ENCODE data around the gene TPX2. TPM values are rescaled to one million over a fixed set of nuclear protein-coding genes. Genes with fewer than 3 reads are reported as not detected.
"Not testable (repeated sequence)": the region's sequence is repeated elsewhere in the genome, so short reads cannot be mapped to it uniquely, and the experiment has no call there.

The TPX2 gene
- total RNA-seq, 1 experiment from 2014 or later: 128 TPM

DNA sequence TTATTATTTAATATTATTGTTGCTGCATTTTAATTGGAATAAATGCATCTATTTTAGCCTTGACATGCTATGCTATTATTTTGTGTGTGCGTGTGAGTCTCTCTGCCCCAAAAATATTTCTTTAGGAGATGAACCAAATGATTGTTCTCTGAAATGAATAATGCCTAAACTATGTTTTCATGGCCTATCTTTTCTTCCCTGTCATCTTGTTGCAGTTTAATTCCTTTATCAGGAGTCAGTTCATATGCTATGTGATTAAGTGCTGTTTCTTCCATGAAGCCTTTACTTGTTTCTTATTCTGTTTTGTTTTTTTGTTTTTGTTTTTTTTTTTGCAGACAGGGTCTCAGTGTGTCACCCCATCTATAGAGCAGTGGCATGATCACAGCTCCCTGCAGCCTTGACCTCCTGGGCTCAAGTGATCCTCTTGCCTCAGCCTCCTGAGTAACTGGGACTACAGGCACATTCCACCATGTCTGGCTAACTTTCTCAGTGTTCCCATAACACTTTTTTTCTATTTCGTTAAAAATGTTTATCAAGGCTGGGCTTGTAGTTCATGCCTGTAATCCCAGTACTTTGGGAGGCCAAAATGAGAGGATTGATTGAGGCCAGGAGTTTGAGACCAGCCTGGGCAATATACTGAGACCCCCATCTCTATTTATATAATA lies 25.7 kb downstream of the TPX2 start:
- no peak for DNase-seq (ENCODE audit: low spot score)

DNA sequence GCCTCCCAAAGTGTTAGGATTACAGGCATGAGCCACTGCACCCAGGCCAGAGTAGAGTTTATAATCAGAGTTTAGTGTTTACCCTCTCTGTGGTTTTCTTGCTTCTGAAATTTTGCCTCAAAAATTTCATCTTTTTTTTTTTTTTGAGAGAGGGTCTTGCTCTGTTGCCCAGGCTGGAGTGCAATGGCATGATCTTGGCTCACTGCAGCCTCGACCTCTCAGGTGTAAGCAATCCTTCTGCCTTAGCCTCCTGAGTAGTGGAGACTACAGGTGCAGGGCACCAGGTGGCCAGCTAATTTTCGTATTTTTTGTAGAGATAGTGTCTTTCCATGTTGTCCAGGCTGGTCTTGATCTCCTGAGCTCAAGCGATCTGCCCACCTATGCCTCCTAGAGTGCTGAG lies 28.7 kb downstream of the TPX2 start:
- no peak for DNase-seq (ENCODE audit: low spot score)

DNA sequence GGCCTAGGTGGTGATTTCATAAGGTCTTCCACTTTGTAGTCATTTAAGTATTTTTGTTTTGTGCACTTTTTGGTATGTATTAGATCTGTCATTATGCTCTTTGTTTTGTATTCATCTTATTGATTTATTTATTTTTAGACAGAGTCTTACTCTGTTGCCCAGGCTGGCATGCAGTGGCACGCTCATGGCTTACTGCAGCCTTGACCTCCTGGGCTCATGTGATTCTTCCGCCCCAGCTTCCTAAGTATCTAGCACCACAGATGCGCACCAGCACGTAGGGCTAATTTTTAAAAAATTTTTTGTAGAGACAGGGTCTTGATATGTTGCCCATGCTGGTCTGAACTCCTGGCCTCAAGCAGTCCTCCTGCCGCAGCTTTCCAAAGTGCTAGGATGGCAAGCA lies 30.6 kb downstream of the TPX2 start:
- no peak for DNase-seq (ENCODE audit: low spot score)

DNA sequence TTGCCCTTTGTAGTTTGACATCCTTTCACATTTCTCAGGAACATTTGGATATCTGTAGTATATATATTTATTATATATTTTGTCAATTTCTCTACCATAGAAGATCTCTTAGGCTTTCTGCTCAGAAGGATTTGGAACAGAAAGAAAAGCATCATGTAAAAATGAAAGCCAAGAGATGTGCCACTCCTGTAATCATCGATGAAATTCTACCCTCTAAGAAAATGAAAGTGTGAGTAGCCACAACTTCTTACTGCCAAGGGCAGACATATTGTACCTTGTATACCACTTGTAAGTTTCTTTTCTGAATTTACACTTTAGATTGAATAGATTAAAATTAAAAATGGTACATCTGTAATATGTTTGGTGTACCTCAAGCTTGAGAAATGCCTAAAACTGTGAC lies 31.2 kb downstream of the TPX2 start:
- DNase-seq (ENCODE audit: low spot score): no peak

DNA sequence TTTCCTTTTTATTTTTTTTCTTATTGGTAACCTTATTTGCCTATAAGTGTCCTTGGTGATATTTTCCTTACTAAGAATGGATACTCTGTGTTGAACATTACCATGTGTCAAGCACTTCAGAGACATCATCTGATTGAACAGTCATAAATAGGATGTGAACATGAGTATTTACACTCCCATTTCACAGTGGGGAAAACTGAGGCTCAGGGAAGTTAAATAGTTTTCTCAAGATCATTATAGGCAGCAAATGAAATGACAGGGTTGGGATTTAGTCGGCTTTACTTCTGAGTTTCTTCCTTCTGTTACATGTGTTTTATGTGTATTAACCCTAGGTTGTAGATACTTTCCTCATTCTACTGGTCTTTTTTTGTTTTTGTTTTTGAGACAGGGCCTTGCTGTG lies 35.3 kb downstream of the TPX2 start:
- DNase-seq (ENCODE audit: low spot score): no peak

DNA sequence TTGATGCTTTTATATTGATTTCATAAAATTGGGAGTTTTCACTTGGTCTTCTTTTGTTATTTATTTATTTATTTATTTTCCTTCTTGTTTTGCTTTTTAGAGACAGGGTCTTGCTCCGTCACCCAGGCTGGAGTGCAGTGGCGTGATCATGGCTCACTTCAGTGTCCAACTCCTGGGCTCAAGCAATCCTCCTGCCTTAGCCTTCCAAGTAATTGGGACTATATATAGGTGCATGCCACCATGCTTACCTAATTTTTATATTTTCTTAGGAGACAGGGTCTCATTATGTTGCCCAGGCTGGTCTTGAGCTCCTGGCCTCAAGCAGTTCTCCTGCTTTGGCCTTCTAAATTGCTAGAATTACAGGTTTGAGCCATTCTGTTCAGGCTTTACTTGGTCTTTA lies 41.7 kb downstream of the TPX2 start:
- no peak for DNase-seq (ENCODE audit: low spot score)

DNA sequence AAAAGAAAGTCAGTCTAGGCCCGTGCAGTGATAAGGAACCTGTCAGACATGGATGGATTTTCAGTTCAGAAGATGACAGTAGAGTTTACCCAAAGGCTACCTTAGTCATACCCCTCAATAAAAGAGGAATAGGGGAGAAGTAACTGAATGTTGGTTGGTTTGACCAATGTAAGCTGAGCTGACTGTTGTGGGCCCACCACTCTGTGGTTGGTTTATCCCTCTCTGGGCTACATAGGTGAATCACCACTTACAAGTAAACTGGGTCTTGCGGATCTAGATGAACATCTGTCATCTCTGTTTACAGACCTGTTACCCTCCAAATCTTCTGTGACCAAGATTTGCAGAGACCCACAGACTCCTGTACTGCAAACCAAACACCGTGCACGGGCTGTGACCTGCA lies 42.9 kb downstream of the TPX2 start:
- DNase-seq (ENCODE audit: low spot score): no peak

DNA sequence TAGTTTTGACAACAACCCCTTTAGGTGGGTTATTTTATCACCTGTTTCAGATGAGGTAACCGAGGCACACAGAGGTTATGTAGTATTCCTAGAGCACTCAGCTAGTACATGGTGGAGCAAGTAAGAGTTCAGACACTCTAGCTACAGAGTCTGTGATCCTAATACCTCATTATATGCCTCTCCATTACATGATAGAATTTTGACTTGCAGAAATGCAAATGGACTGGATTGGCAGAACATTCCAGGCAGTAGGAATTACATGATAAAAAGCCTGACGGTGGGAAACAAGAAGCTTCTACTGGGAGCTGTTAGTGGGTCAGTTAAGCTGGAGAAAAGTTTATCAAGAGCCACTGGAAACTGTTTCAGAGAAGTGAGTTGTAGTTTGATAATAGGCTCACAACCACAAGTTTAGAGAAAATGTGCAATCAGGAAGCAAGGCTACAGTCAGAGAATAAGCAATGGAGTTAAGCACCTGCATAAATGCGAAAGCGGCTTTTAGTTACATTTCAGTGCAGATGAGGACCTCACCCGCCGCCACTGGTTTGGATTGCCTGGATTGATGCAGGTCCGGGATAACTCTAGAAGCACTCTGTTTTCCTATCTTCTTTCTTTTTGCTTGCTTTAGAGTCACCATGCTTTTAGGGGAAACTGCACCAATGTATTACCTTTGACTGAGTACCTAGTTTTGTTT lies 45.4 kb downstream of the TPX2 start:
- DNase-seq (ENCODE audit: low spot score): no peak

DNA sequence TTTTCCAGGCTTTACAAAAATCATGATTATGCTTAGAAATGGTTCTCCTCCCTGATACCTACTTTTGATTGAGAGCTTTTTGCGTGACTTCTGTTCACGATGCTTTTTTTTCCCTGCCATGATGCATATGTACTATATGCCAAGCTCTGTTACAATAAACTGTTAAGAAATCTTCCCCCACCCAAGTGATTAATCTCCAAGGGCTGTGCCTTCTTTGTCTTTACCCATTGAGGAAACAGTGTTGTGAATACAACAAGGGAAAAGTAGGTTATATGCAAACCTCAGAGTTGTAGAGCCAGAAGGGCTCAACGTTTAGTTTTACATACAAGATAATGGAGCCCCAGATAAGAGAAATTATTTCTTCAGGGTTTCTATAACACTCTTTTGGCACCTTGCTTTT lies 46.0 kb downstream of the TPX2 start:
- no peak for DNase-seq (ENCODE audit: low spot score)

DNA sequence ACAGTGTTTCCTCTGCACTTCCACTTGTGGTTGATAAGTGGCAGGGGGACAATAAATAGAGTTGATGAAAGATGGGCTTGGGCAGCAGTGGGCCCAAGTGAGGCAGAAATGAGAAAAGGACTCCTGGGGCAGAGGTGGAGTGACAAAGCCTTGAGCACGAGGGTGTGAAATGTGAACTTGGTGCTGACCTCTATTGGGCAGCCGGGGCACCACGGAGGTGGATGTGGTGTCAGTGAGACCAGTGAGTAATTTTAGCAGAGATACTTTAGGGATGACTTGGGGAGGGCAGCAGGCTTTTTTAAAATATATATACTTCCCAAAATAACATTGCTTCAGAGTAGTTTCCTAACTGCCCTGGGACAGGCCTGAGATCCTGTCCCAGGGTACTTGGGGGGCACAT lies 49.5 kb downstream of the TPX2 start:
- no peak for DNase-seq (ENCODE audit: low spot score)

DNA sequence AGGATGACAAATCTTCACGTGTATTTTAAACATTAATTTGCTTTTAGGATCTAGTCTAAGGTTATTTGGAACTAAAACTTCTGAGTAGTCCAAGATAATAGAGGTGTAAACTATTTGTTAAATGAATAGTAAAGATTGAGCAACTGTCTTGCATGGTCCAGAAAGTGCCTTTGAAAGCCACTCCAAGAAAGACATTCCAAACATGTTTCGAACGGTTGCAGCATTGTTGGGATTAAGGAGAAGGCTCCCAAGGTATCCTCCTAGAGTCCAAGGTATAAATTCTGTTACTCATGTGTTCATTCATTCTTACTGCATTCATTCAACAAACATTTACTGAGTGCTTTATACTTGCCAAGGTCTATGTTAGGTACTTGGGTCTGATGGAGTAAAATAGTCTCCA lies 51.3 kb downstream of the TPX2 start:
- DNase-seq (ENCODE audit: low spot score): no peak

DNA sequence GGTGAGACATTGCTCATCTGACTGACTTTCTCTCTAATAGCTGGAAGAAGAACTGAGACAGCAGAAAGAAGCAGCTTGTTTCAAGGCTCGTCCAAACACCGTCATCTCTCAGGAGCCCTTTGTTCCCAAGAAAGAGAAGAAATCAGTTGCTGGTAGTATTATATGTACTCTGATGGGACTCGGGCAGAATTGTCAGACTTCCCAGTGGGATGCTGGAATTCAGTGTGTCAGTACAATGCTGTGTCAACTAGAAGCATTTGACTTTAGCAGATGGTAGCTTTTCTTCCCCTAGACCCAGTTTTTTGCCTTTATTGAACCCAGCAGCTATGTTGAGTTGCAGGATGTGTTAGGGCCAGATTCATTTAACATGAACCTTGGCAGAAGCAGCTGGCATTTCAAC lies 58.3 kb downstream of the TPX2 start:
- no peak for DNase-seq (ENCODE audit: low spot score)

DNA sequence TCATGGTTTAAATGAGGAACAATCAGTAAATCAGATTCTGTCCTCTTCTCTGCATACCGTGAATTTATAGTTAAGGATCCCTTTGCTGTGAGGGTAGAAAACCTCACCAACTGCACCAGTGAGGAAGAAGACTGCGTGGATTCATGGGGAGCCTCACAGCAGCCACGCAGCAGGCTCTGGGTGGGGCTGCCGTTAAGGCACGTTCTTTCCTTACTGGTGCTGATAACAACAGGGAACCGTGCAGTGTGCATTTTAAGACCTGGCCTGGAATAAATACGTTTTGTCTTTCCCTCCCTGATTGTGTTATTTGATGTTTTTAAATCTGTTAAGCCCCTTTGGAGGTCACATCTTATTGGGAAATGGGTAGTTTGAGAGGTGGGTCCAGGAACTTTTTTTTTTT lies 62.4 kb downstream of the TPX2 start:
- DNase-seq (ENCODE audit: low spot score): no peak

DNA sequence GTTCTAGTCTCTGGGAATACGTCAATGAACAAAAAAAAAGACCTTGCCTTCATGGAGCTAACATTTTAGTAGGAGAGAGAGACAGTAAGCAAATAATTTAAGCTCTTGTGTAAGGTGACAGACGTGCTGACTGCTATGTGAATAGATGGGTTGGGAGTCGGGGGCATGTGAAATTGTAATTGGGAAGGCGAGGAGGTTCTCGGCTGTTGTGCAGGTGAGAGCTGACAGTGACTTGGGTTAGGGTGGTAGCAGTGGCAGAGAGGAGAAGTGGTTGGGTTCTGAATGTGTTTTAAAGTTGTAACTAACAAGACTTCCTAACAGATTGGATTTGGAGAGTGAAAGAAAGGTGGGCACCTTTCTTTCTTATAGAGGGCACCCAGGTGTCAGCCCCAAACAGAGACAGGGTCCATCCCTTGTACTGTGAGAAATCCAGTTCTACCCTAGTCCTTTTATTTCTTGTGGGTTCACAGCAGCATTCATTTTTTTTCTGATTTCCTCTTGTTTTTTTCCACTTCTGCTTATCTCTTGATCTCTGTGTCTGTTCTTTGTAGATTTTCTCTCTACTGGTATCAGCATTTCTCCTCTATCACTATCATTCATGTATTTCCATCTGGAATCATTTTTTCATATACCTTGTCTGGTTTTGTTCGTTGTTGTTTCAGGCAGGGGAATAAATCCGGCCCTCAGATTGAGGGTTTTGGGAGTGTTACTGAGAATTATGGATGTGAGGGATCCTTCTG lies 64.6 kb downstream of the TPX2 start:
- DNase-seq (ENCODE audit: low spot score): no peak

DNA sequence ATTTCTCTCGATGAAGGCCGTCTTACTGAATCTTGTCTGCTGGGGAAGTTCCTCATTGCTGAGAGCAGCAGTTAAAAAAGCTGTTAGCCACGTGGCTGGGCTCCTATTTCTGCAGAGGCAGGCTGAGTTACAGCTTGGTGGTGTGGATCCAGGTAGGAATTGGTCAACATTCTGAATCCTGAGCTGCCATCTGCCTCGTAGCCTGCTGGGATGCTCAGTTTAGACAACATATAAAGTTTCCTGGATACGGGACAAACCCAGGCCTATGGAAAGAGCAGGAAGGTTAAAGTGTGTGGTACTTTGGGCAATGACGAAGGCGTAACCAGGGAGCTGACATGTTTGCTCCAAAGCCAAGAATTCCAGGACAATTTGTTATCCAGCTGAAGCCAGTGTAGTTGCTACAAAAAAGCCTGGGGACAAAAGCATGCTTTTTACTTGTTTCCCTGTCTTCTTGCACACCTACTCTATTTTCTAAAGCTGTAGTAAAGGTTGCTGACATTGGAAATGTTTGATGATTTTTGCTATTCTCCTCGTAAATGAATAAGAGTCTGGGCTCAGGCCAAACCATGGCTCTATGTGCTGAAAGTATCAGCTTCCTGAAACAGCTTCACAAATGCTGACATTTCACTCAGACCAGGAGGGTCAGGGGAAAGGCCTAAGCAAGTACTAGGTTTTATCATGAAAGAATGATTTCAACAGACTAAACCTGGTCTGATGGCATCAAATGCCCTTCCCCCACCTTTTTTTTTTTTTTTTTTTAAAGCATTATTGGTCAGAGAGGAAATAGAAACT lies 67.7 kb downstream of the TPX2 start:
- no peak for DNase-seq (ENCODE audit: low spot score)

DNA sequence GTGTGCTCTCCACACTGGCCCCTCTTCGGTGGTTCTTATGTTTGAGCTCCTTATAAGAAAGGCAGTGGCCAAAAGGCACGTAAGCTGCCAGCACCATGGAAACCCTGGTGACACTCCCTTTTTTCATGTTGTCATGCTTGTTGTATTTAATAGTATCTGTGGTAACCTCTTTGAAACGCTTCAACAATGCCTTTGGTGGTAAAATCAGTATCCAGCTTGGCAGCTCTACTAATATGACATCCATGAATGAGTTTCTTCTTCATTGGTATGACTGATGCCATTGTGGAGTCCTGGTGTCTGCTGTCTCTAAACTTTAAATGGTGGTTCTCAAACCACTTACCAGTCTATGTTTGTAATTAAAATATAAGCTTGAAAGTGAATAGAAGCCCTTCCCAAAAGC lies 69.4 kb downstream of the TPX2 start:
- no peak for DNase-seq (ENCODE audit: low spot score)

DNA sequence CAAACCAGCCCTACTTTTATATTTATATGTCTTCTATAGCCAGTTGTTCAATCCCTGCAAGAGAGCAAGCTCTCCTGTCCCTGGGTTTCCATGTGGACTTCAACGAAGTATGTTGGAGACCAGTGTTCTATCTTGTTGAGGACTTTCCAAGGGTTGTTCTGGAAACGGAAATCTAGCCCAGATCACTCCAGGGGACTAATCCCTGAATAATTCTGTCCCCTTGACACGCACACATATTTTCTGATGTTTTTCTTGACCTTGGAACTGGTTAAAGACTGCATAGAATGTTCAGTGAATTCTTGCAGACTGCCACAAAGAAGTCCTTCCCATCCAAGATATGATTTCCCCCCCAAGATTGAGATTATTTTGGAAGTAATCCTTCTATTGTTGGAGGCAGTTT lies 70.6 kb downstream of the TPX2 start:
- DNase-seq (ENCODE audit: low spot score): no peak

DNA sequence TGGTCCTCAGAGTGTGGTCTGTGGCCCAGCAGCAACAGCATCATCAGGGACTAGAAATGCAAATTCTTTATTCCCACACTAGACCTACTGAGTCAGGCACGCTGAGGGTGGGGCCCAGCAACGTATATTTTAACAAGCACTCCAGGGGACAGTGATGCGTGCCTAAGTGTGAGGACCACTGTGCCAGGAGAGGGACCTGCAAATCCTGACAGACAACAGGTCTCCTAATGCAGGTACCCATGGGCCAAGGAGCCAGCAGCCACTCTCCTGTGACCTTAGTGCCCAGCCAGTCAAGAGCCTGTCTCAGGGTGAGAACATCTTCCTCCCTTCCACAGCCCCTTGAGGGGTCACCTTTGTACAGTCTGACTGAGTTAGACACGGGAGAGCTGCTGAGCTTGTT lies 72.1 kb downstream of the TPX2 start:
- no peak for DNase-seq (ENCODE audit: low spot score)

DNA sequence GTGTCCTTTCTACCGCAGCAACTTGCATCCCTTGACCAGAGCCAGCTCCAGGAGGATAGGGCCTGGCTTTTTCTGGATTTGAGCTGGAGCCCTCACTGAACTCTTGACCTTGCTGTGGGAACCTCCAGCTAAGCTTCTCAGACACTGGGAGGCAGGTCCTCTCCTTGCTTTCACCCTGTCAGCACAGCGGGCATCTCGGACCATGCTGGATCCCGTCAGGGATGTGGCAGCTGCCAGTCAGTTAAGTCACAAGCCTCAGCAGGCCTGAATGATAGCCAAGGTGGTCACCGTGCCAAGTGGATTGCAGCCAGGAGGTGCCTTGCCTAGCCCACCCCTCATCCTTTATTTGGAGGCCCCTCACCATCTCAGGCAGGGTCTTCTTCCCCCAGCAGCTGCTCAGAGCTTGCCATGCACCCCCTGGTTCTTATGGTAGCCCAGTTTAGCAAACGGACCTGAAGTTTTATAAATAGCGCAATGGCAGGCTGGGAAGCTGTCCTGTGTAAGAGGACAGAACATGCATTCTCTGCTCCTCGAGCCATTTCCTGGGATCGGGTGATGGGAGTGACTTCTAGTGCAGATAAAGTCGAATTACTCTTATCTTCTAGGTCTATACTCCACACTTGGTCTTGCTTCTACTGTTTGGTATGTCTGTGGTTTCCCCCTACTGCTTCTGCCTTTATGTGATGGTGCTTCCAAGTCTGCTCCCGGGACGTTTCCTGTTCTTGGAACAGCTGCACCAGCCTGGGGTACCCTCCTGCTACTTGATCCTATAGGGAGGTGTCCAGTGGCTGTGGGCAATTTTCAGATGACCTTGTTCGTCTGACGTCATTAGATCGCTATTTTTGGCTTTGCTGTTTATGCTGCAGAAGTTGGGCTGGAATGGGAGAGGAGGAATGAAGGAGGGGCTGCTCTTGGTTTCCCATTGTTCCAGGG lies 73.0 kb downstream of the TPX2 start:
- DNase-seq (ENCODE audit: low spot score): peak; percentile 84

DNA sequence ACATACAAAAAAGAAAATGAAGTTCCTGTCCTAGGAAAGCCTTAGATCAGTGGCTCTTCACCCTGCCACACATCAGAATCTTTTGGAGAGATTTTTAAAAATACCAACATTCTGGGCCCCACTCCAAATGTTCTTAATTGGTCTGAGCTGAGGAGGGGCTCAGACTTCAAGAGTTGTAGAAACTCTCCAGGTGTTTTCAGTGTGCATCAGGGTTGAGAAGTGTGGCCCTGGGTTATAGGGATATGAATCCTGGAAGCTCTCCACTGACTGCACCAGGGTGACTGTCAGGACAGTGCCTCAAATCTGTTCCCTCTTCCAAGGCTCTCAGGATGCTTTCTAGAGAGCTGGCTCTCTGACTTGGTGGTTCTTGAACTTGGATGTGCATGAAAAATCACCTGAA lies 74.5 kb downstream of the TPX2 start:
- DNase-seq (ENCODE audit: low spot score): no peak

DNA sequence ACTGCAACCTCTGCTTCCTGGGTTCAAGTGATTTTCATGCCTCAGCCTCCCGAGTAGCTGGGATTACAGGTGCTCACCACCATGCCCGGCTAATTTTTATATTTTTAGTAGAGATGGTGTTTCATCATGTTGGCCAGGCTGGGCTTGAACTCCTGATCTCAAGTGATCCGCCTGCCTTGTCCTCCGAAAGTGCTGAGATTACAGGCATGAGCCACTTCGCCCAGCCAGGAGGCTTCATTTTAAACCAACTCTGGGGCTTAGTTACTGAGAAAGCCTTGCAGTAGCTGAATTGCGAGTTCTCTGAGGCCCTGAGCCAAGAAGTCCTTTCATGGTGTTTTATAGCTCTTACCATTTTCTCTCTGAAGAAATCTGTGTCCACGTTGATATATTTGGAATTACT lies 75.1 kb downstream of the TPX2 start:
- not testable (repeated sequence) for DNase-seq (ENCODE audit: low spot score)

Data from H4 (cell line).